ENCODE results near the gene IGFBP7.

IGFBP7 gene

GRCh38 chr4:57099363-57099762 is 10.8 kb downstream of the IGFBP7 start:
- peaks cover 38% of the 10 kb centered on the region for H3K4me1 ChIP-seq (ENCODE audit: control insufficient read depth, insufficient read depth, low read length)
- H3K27ac ChIP-seq (ENCODE audit: insufficient read depth, low read depth, low read length, poor library complexity, severe bottlenecking) = no peak overlapping the region
- H3K36me3 ChIP-seq (ENCODE audit: control insufficient read depth, insufficient read depth, low read length) = no peaks in the 10 kb centered on the region
- H3K9me3 ChIP-seq (ENCODE audit: control insufficient read depth, low read length) = no peaks in the 10 kb centered on the region
- 93 to 95% methylated on average over 2 of the region's 2 CpGs for WGBS, 2 experiments
- H3K27me3 ChIP-seq (ENCODE audit: control insufficient read depth, insufficient read depth, low read length, poor library complexity, severe bottlenecking) = no peaks in the 10 kb centered on the region
- no peak overlapping the region for H3K4me3 ChIP-seq (ENCODE audit: insufficient read depth, low read depth, low read length)

DNA sequence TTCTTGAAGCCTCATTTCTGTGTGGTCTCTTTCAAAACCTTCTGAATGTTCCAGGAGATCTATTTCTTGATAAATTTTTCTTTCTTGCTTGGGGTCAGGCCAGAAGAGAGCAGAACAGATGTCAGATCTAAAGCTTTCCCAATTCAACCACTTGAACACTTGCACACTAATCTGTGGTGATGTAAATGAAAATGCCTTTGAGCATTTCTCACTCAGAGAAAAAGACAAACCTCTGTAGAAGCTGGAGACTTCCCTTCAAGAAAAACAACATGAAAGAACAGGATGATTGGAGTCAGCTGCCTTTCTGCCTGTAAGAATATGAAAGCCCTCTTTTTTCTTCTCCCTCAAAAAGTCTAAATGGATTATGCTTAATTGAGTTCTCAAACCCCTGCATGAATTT is 11.2 kb downstream of the IGFBP7 start:
- Histone ChIP-seq H3K4me3 (ENCODE audit: insufficient read depth, low read depth, low read length) (no peak overlapping the region), H3K9me3 (ENCODE audit: control insufficient read depth, low read length) (no peaks in the 10 kb centered on the region), H3K36me3 (ENCODE audit: control insufficient read depth, insufficient read depth, low read length) (no peaks in the 10 kb centered on the region), H3K27me3 (ENCODE audit: control insufficient read depth, insufficient read depth, low read length, poor library complexity, severe bottlenecking) (no peaks in the 10 kb centered on the region), H3K4me1 (ENCODE audit: control insufficient read depth, insufficient read depth, low read length) (peaks cover 38% of the 10 kb centered on the region), H3K27ac (ENCODE audit: insufficient read depth, low read depth, low read length, poor library complexity, severe bottlenecking) (no peak overlapping the region)

- H3K27me3 ChIP-seq (ENCODE audit: control insufficient read depth, insufficient read depth, low read length, poor library complexity, severe bottlenecking) = no peaks in the 10 kb centered on the region
- 49 to 53% methylated on average over 5 of the region's 5 CpGs for WGBS, 2 experiments
- peaks cover 38% of the 10 kb centered on the region for H3K4me1 ChIP-seq (ENCODE audit: control insufficient read depth, insufficient read depth, low read length)
- no peaks in the 10 kb centered on the region for H3K9me3 ChIP-seq (ENCODE audit: control insufficient read depth, low read length)
- H3K4me3 ChIP-seq (ENCODE audit: insufficient read depth, low read depth, low read length) = no peak overlapping the region
- H3K36me3 ChIP-seq (ENCODE audit: control insufficient read depth, insufficient read depth, low read length) = no peaks in the 10 kb centered on the region
- H3K27ac ChIP-seq (ENCODE audit: insufficient read depth, low read depth, low read length, poor library complexity, severe bottlenecking) = no peak overlapping the region
These were observed 11.8 kb downstream of the IGFBP7 start for GRCh38 chr4:57098415-57098814.

GRCh38 chr4:57097711-57098110 is 12.5 kb downstream of the IGFBP7 start:
- Histone ChIP-seq H3K4me1 (ENCODE audit: control insufficient read depth, insufficient read depth, low read length) (peaks cover 34% of the 10 kb centered on the region), H3K27ac (ENCODE audit: insufficient read depth, low read depth, low read length, poor library complexity, severe bottlenecking) (no peak overlapping the region), H3K27me3 (ENCODE audit: control insufficient read depth, insufficient read depth, low read length, poor library complexity, severe bottlenecking) (no peaks in the 10 kb centered on the region), H3K4me3 (ENCODE audit: insufficient read depth, low read depth, low read length) (no peak overlapping the region), H3K9me3 (ENCODE audit: control insufficient read depth, low read length) (no peaks in the 10 kb centered on the region), H3K36me3 (ENCODE audit: control insufficient read depth, insufficient read depth, low read length) (no peaks in the 10 kb centered on the region)
- 95% methylated on average over 2 of the region's 2 CpGs for WGBS, 2 experiments

- no peaks in the 10 kb centered on the region for H3K36me3 ChIP-seq (ENCODE audit: control insufficient read depth, insufficient read depth, low read length)
- H3K27ac ChIP-seq (ENCODE audit: insufficient read depth, low read depth, low read length, poor library complexity, severe bottlenecking) = no peak overlapping the region
- WGBS, 2 experiments = 83 to 84% methylated on average over 5 of the region's 5 CpGs
- H3K27me3 ChIP-seq (ENCODE audit: control insufficient read depth, insufficient read depth, low read length, poor library complexity, severe bottlenecking) = no peaks in the 10 kb centered on the region
- no peaks in the 10 kb centered on the region for H3K9me3 ChIP-seq (ENCODE audit: control insufficient read depth, low read length)
- peaks cover 21% of the 10 kb centered on the region for H3K4me1 ChIP-seq (ENCODE audit: control insufficient read depth, insufficient read depth, low read length)
- no peak overlapping the region for H3K4me3 ChIP-seq (ENCODE audit: insufficient read depth, low read depth, low read length)
These were observed 14.2 kb downstream of the IGFBP7 start for GRCh38 chr4:57095956-57096355.

GRCh38 chr4:57095245-57095644 is 14.9 kb downstream of the IGFBP7 start:
- Histone ChIP-seq H3K4me3 (ENCODE audit: insufficient read depth, low read depth, low read length) (no peak overlapping the region), H3K4me1 (ENCODE audit: control insufficient read depth, insufficient read depth, low read length) (peaks cover 18% of the 10 kb centered on the region), H3K27me3 (ENCODE audit: control insufficient read depth, insufficient read depth, low read length, poor library complexity, severe bottlenecking) (no peaks in the 10 kb centered on the region), H3K9me3 (ENCODE audit: control insufficient read depth, low read length) (no peaks in the 10 kb centered on the region), H3K27ac (ENCODE audit: insufficient read depth, low read depth, low read length, poor library complexity, severe bottlenecking) (no peak overlapping the region), H3K36me3 (ENCODE audit: control insufficient read depth, insufficient read depth, low read length) (no peaks in the 10 kb centered on the region)
- 94 to 100% methylated on average over 2 of the region's 2 CpGs for WGBS, 2 experiments

DNA sequence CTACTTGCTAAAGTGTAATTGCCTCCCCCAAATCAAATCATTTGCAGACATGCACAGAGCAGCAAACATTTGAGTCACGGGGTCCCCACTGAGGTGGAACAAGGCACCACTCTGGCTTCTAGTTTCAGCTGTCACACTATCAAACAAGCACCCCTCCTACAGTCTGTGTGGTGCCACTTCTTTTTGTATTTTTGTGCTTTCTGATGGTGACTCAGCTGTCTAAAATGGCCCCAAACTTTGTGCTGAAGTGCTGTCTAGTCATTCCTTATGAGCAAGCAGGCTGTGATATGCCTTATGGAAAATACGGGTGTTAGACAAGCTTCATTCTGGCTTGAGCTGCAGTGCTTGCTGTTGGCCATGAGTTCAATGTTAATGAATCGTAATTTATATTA is 15.4 kb downstream of the IGFBP7 start:
- H3K27ac ChIP-seq (ENCODE audit: insufficient read depth, low read depth, low read length, poor library complexity, severe bottlenecking) = no peak overlapping the region
- H3K9me3 ChIP-seq (ENCODE audit: control insufficient read depth, low read length) = no peaks in the 10 kb centered on the region
- no peaks in the 10 kb centered on the region for H3K27me3 ChIP-seq (ENCODE audit: control insufficient read depth, insufficient read depth, low read length, poor library complexity, severe bottlenecking)
- 84 to 89% methylated on average over 3 of the region's 3 CpGs for WGBS, 2 experiments
- H3K4me3 ChIP-seq (ENCODE audit: insufficient read depth, low read depth, low read length) = no peak overlapping the region
- no peaks in the 10 kb centered on the region for H3K36me3 ChIP-seq (ENCODE audit: control insufficient read depth, insufficient read depth, low read length)
- H3K4me1 ChIP-seq (ENCODE audit: control insufficient read depth, insufficient read depth, low read length) = peaks cover 18% of the 10 kb centered on the region

DNA sequence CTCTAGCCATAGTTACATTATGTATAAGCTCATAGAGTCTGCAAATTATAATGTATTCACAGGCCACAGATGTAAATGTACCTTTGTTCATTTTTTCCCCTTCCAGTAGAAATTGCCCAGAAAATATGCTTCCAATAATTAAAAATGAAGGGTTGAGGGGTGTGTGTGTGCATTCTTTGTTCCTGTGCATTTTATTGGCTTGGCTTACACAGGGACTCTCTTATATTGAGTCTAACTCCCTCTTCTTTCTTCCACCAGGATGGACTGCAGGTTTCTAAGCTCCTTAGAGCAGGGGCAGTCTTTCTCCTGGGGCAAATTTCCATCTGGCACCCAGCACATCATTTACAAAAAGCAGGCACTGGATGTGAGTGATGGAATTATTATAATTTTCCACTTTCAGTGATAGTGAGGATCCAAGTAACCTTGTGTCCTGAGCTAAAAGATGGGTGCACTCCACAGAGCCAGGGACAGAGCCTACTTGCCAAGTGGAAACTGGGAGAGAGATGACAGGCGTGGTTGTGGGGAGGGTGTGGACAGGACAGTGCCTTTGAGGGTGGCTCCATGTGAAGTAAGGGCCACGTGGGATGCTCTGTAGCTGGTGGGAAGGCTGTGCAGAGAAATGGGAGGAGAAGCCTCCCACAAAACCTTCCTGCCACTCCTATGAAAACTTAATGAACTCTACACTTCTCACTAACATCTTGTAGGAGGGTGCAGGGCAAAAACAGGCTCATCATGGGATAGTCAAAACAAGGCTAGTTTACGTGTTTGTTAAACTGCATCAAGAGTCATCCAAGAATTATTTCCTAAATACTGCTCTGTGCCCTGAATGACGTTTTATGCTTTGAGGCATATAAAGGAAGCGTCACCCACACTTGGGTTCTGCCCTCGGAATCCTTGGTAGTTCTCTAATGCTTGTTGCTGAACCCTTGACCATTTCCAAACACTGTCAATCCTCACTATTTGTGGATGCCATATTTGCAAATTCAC is 16.0 kb downstream of the IGFBP7 start:
- Histone ChIP-seq H3K4me1 (ENCODE audit: control insufficient read depth, insufficient read depth, low read length) (peaks cover 16% of the 10 kb centered on the region), H3K27ac (ENCODE audit: insufficient read depth, low read depth, low read length, poor library complexity, severe bottlenecking) (no peak overlapping the region), H3K27me3 (ENCODE audit: control insufficient read depth, insufficient read depth, low read length, poor library complexity, severe bottlenecking) (no peaks in the 10 kb centered on the region), H3K36me3 (ENCODE audit: control insufficient read depth, insufficient read depth, low read length) (no peaks in the 10 kb centered on the region), H3K4me3 (ENCODE audit: insufficient read depth, low read depth, low read length) (no peak overlapping the region), H3K9me3 (ENCODE audit: control insufficient read depth, low read length) (no peaks in the 10 kb centered on the region)
- WGBS, 2 experiments = 85 to 91% methylated on average over 6 of the region's 6 CpGs

DNA sequence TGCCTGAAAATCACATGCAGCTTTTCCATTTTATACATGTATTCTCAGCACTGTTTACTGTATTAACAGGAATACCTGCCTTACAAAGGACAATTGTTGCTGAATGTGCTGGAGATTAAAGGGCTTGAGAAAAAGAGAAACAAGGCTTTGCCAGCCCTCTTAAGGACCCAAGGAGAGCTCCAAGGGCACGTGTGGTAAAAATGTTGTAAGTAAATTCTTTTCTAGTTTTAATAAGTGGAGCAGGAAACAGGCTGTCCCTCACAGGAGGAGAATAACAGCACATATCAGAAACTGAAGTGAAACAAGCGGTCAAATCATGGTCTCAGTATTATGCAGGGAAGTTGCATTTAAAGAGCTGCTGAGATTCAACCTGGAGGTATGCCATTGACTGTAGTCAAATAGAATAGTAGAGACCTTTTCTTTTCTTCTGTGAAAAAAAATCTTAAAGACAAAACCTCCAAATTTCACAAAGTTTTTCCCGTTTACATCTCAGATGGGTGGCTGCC is 18.5 kb downstream of the IGFBP7 start:
- 36 to 37% methylated on average over 3 of the region's 3 CpGs for WGBS, 2 experiments
- Histone ChIP-seq H3K9me3 (ENCODE audit: control insufficient read depth, low read length) (no peaks in the 10 kb centered on the region), H3K36me3 (ENCODE audit: control insufficient read depth, insufficient read depth, low read length) (no peaks in the 10 kb centered on the region), H3K27ac (ENCODE audit: insufficient read depth, low read depth, low read length, poor library complexity, severe bottlenecking) (no peak overlapping the region), H3K4me1 (ENCODE audit: control insufficient read depth, insufficient read depth, low read length) (no peaks in the 10 kb centered on the region), H3K27me3 (ENCODE audit: control insufficient read depth, insufficient read depth, low read length, poor library complexity, severe bottlenecking) (no peaks in the 10 kb centered on the region), H3K4me3 (ENCODE audit: insufficient read depth, low read depth, low read length) (no peak overlapping the region)

- Histone ChIP-seq H3K4me3 (ENCODE audit: insufficient read depth, low read depth, low read length) (no peak overlapping the region), H3K9me3 (ENCODE audit: control insufficient read depth, low read length) (no peaks in the 10 kb centered on the region), H3K4me1 (ENCODE audit: control insufficient read depth, insufficient read depth, low read length) (no peaks in the 10 kb centered on the region), H3K27ac (ENCODE audit: insufficient read depth, low read depth, low read length, poor library complexity, severe bottlenecking) (no peak overlapping the region), H3K27me3 (ENCODE audit: control insufficient read depth, insufficient read depth, low read length, poor library complexity, severe bottlenecking) (no peaks in the 10 kb centered on the region), H3K36me3 (ENCODE audit: control insufficient read depth, insufficient read depth, low read length) (no peaks in the 10 kb centered on the region)
- 96 to 97% methylated on average over 3 of the region's 3 CpGs for WGBS, 2 experiments
These were observed 20.1 kb downstream of the IGFBP7 start for GRCh38 chr4:57090079-57090478.
